ENCODE results near the gene BANP.
"Not testable (repeated sequence)": the region's sequence is repeated elsewhere in the genome, so short reads cannot be mapped to it uniquely, and the experiment has no call there.

The BANP gene

DNA sequence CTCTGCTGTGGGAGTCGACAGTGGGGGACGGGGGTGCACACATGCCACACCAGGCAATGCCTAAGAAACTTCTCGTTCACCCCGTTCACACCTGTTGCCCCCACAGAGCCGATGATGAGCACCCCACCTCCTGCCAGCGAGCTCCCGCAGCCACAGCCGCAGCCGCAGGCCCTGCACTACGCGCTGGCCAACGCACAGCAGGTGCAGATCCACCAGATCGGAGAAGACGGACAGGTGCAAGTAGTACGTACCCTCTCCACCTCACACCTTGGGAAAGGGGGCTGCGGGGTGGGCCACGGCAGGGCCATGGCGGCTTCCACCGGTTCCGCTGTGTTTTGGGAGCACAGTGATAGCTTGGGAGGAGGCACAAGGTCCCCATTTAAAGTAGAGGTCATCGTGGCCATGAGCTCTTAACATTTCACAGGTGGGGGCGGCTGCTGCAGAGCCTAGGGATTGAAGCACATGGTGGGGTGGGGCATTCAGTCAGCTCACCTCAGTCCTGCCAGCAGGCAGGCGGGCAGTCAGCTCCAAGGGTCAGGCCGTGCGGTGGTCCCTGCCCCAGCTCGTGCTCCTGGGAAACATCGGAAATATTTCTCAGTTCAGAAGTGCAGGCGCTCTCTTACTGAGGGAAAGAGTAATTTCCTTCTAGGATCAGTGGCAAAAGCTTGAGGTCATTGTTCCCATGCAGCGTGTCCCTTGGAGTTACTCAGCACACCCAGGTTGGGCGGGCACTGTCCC lies 81.9 kb downstream of the BANP start:
- H3K36me3 Mint-ChIP-seq, result peaks cover 19% of the 10 kb centered on the region
- H3K4me3 Mint-ChIP-seq, H3K9me3 Mint-ChIP-seq, CTCF ChIA-PET, H3K27ac Mint-ChIP-seq, DNase-seq, H3K27me3 Mint-ChIP-seq, H3K4me1 Mint-ChIP-seq: not testable (repeated sequence)

GRCh38 chr16:88034770-88035169 lies 83.5 kb downstream of the BANP start:
- Mint-ChIP-seq H3K4me1 (no peaks in the 10 kb centered on the region), H3K27ac (no peak overlapping the region), H3K36me3 (peaks cover 21% of the 10 kb centered on the region), H3K27me3 (no peaks in the 10 kb centered on the region), H3K4me3 (no peak overlapping the region), H3K9me3 (no peaks in the 10 kb centered on the region)
- DNase-seq, result no peak
- CTCF ChIA-PET, result no interaction called here

DNA sequence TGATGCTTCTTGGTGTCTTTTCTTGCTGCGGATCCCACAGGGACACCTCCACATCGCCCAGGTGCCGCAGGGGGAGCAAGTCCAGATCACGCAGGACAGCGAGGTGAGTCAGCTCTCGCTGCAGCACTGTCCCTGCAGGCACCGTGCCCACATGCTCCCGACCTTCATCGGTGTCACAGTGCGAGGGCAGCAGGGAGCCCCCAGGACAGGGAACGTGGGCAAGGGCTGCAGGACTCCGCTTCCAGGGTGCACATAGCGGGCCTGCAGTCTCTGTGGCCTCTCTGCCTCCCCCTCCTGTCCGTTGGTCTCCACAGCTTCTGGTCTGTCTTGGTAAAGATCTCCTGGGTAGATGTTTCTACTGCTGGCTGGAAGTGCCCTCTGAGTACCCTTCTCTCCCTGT lies 84.1 kb downstream of the BANP start:
- Mint-ChIP-seq H3K4me3 (no peak overlapping the region), H3K27me3 (no peaks in the 10 kb centered on the region), H3K27ac (no peak overlapping the region), H3K36me3 (peaks cover 21% of the 10 kb centered on the region), H3K9me3 (no peaks in the 10 kb centered on the region), H3K4me1 (no peaks in the 10 kb centered on the region)
- CTCF ChIA-PET, result no interaction called here
- DNase-seq, result no peak

GRCh38 chr16:88035884-88036639 lies 84.8 kb downstream of the BANP start:
- H3K27me3 Mint-ChIP-seq, H3K27ac Mint-ChIP-seq, CTCF ChIA-PET, H3K9me3 Mint-ChIP-seq, DNase-seq, H3K4me1 Mint-ChIP-seq, H3K4me3 Mint-ChIP-seq: not testable (repeated sequence)
- H3K36me3 Mint-ChIP-seq, result peaks cover 19% of the 10 kb centered on the region

GRCh38 chr16:88036640-88036996 lies 85.4 kb downstream of the BANP start:
- H3K27ac Mint-ChIP-seq, H3K27me3 Mint-ChIP-seq, CTCF ChIA-PET, H3K4me1 Mint-ChIP-seq, H3K9me3 Mint-ChIP-seq, H3K4me3 Mint-ChIP-seq, DNase-seq: not testable (repeated sequence)
- H3K36me3 Mint-ChIP-seq, result peaks cover 19% of the 10 kb centered on the region

GRCh38 chr16:88037359-88037758 lies 86.1 kb downstream of the BANP start:
- H3K27ac Mint-ChIP-seq, H3K4me3 Mint-ChIP-seq, H3K4me1 Mint-ChIP-seq, H3K9me3 Mint-ChIP-seq, CTCF ChIA-PET, H3K27me3 Mint-ChIP-seq, DNase-seq: not testable (repeated sequence)
- peaks cover 18% of the 10 kb centered on the region for H3K36me3 Mint-ChIP-seq

DNA sequence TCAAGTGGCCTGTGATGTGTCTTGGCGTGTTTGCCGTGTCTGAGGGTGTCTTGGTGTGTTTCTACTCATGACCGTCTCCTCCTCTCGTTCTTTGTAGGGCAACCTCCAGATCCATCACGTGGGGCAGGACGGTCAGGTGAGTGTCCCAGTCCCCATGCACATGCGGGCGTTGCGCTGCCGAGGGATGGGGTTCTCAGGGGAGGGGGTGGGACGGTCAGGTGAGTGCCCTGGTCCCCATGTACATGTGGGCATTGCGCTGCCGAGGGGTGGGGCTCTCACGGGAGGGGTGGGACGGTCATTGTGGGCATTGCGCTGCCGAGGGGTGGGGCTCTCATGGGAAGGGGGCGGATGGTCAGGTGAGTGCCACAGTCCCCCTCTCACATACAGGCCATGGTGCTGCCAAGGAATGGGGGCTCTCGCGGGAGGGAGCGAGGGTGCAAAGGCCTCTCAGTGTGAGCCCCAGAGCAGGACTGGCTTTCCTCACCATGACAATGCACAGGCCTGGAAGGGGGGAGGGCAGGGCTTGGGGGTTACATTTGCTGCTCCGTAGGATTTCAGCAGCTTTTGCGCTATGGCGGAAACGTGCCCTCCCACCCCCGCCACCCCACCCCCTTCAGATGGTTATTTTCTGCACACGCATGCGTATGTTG lies 86.8 kb downstream of the BANP start:
- not testable (repeated sequence) for H3K27ac Mint-ChIP-seq

DNA sequence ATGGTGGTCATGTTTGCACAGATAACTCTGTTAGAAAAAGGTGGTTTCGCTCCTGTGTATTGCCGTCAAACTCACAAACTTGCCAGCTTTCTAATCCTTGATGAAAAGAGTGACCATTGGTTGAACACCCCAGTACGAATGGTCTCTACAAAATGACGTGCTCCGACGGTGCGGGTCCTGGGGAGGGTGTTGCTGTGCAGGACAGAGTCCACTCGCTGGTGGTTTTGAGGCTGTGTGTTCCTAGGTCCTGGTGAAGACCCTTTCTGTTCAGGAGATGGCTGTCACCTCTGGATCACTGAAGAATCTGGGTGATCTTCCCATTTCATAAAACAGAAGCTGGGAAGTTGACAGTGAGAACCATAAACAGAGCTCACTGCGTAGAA lies 87.3 kb downstream of the BANP start:
- H3K27ac Mint-ChIP-seq, result peak overlapping the region; percentile 14
- DNase-seq, H3K27me3 Mint-ChIP-seq, H3K4me1 Mint-ChIP-seq, CTCF ChIA-PET, H3K9me3 Mint-ChIP-seq, H3K4me3 Mint-ChIP-seq: not testable (repeated sequence)
- H3K36me3 Mint-ChIP-seq, result peaks cover 17% of the 10 kb centered on the region

More for the DNA sequence above, 86.8 kb downstream of the BANP start:
- H3K36me3 Mint-ChIP-seq, result peaks cover 17% of the 10 kb centered on the region
- H3K9me3 Mint-ChIP-seq, CTCF ChIA-PET, H3K27me3 Mint-ChIP-seq, DNase-seq, H3K4me3 Mint-ChIP-seq, H3K4me1 Mint-ChIP-seq: not testable (repeated sequence)

DNA sequence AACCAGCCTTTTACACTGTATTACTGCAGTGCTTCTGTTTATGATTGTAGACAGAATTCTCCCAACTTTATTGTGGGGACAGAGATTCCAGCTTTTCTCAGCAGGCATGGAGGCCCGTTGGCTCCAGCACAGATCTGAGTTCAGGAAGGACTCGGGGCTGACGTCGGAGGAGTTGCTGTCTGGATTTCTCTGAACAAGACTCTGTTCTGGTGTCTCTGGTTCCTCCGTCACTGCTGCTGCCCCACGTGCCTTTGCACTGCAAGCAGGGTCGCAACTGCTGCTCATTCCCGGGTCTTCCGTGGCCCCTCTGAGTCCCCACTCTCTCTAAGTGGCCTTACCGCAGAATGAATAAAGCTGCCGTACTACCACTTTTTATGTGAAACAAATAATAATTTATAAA lies 88.4 kb downstream of the BANP start:
- CTCF ChIA-PET, result no interaction called here
- Mint-ChIP-seq H3K27me3 (no peaks in the 10 kb centered on the region), H3K9me3 (no peaks in the 10 kb centered on the region), H3K36me3 (peaks cover 14% of the 10 kb centered on the region), H3K4me1 (no peaks in the 10 kb centered on the region), H3K4me3 (no peak overlapping the region), H3K27ac (no peak overlapping the region)
- no peak for DNase-seq

DNA sequence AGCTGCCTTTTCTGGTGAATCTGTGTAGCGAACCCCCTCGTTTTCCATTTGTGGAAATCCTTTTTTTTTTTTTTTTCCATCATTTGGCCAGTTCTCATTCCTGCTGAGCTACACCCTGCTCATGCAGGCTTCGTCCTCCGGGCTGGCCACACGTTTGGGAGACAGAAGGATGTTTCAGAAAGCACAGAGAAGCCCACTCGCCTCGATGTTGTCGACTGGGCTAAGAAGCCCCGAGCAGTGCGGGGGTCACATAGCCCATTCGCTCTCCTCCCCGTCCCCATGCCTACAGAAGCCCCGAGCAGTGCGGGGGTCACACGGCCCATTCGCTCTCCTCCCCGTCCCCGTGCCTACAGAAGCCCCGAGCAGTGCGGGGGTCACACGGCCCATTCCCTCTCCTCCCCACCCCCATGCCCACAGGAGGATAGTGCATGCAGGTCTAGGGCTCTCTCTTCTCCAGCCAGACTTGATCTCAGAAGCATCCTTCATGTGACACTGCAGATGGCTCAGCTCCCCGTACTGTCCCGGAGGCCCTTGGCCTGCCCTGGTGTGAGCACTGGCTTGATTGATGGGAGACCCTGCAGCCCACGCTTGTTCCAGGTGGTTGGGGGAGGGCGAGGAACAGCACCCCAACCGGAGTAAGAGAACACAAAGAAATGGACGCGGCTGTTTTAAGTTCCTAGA lies 89.1 kb downstream of the BANP start:
- H3K9me3 Mint-ChIP-seq, CTCF ChIA-PET, DNase-seq, H3K27me3 Mint-ChIP-seq, H3K27ac Mint-ChIP-seq, H3K4me1 Mint-ChIP-seq, H3K36me3 Mint-ChIP-seq, H3K4me3 Mint-ChIP-seq: not testable (repeated sequence)

DNA sequence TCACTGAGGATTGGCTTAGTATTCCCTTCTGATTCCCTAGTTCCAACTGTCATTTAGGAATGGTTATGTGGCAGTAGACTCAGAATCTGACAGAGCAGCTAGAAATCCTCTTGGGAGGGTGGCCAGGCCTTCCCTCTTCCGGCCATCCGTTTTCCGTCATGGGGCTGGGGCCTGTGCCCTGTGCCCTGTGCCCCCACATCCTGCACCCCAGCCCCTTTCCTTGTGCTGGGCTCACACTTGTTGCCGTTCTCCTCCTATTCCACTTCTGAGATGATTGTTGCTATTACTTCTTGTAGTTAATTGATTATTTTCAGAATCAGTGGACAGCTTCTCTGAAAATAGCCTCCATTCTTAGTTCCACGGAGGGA lies 89.6 kb downstream of the BANP start:
- H3K27ac Mint-ChIP-seq, H3K36me3 Mint-ChIP-seq, H3K4me1 Mint-ChIP-seq, H3K4me3 Mint-ChIP-seq, DNase-seq, H3K9me3 Mint-ChIP-seq, H3K27me3 Mint-ChIP-seq, CTCF ChIA-PET: not testable (repeated sequence)

GRCh38 chr16:88041506-88041905 lies 90.3 kb downstream of the BANP start:
- DNase-seq, H3K4me3 Mint-ChIP-seq, H3K27ac Mint-ChIP-seq, H3K27me3 Mint-ChIP-seq, H3K36me3 Mint-ChIP-seq, H3K4me1 Mint-ChIP-seq, H3K9me3 Mint-ChIP-seq, CTCF ChIA-PET: not testable (repeated sequence)

GRCh38 chr16:88041986-88042562 lies 90.8 kb downstream of the BANP start:
- H3K27ac Mint-ChIP-seq, H3K36me3 Mint-ChIP-seq, H3K27me3 Mint-ChIP-seq, H3K4me3 Mint-ChIP-seq, DNase-seq, CTCF ChIA-PET, H3K4me1 Mint-ChIP-seq, H3K9me3 Mint-ChIP-seq: not testable (repeated sequence)

GRCh38 chr16:88043208-88043910 lies 92.1 kb downstream of the BANP start:
- CTCF ChIA-PET, H3K36me3 Mint-ChIP-seq, H3K9me3 Mint-ChIP-seq: not testable (repeated sequence)

More at GRCh38 chr16:88043208-88043910, 92.1 kb downstream of the BANP start:
- not testable (repeated sequence) for DNase-seq, H3K4me3 Mint-ChIP-seq, H3K4me1 Mint-ChIP-seq, H3K27ac Mint-ChIP-seq, H3K27me3 Mint-ChIP-seq

Measured in activated naive CD4-positive, alpha-beta T cell treated with anti-CD3 and anti-CD28 coated beads, Interleukin-2, amount 10 ng/mL, durations not matched to agents 7 days and 5 days (primary cell).